HG02798 (cell line): ENCODE data around the gene GLDC.

Experiments used
- ATAC-seq: cut with Tn5 transposase; IDR thresholded peaks from one replicate; pipeline ENCODE4 v1.9.1; 2021; ENCODE audit warnings: mild to moderate bottlenecking; ENCODE audit not compliant: unreplicated experiment, poor library complexity

The GLDC gene

GRCh38 chr9:6535594-6535993, 109.9 kb downstream of the GLDC start:
- no peak for ATAC-seq

DNA sequence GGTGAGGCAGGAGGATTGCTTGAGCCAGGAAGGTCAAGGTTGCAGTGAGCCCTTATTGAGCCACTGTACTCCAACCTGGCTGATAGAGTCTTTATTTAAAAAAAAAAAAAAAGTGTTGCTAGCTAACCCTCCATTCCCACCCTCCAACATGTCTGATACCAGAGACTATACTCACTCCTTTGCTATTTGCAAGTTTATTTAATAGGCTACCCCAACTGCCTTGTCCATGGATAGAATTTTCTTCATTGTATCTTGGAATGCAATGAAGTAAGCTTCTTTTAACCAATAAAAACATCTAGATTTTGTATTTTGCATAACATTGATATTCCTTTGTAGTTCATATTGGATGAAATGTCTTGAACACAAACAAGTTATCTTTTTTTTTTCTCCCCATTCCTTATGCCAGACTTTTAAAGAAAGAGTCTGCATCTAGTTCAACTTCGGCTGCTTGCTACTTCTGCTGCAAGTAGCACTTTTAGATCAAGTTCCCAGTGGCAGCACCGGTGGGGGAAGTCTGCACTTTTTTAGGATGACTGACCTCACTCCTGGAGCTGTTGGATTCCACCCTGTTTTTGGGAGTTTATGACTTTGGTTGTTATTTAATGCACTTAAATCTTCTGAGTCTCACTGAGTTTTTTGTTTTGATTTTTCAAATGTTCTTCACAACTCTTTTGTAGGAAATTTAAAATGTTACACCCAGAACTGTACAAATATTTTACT, 120.0 kb downstream of the GLDC start:
- no peak for ATAC-seq

DNA sequence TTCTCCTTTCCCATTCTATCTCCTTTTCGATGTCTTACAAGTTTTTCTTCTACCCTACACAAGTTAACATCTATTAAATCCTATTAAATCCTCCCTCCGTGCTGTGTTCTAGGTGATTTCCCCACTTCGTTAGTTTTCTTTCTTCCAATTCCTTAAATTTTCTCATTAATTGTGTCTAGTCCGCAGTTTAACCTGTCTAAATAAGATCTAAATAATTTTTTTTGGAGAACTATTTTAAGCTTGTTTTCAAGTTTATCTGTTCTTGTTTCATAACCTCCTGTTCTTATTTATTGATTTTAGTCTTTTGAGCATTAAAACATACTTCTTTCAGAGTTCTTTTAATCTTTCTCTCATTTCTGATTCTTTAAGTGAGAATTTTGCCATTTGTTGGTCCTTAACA, 123.3 kb downstream of the GLDC start:
- no peak for ATAC-seq

DNA sequence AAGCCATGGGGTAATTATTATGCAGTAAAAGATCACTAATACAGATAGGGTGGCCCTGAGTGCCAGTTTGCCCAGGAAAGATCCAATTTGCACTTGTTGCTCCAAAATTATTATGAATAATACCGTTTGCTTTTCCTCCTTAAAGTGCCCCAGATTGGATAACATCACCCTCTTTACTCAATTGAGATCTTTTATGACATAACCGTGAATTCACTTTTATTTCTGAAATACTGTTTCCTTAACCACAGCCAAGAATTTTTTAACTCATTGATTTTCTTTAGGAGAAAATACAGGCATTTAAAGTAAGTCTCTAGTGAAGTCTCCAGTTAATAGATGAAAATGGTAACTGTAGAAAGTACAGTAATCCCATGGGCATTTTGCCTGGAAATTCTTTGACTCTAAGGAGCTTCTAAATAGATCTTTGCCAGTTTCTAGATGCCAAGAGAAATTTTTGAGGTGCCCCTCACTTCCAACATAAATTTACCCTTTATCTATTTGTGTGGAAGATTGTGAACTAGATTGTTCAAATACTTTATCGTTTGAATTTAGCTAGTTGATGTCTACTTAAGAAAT, 133.4 kb downstream of the GLDC start:
- no peak for ATAC-seq

GRCh38 chr9:6506571-6506970, 139.0 kb downstream of the GLDC start:
- no peak for ATAC-seq

DNA sequence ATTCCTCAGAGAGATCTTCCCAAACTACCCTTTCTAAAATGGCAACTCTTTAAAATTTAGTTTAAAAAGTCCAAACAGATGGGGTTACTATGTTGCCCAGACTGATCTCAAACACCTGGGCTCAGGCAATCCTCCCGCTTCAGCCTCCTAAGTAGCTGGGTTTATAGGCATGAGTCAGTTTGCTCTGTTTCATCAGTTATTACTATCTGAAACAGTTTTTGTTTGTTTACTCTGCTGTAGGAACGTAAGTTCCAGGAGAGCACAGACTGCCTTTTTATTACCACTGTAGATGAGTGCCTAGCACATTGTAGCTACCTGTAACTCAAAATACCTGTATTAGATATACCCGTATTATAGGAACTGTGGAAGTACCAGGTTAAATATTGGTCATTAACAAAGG, 143.1 kb downstream of the GLDC start:
- no peak for ATAC-seq

- ATAC-seq: no peak
Observed at GRCh38 chr9:6501526-6502210, 143.9 kb downstream of the GLDC start.

DNA sequence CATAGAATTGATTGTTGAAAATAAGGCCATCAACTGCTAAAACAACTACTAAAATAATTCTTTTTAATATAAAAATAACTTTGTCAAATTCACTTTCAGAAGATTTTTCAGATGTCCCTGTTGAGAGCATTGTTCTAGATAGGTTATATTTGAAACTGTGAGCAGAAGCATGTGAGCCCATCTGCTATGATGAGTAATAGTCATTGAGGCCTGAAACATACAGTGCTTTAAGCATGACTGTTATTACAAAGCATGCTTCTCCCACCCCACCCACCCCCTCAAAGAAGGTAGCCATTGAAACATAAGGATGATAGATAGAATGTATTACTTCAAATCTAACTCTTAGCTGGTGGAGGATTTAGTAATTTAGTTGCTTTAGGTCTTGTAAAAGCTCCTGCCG, 146.5 kb downstream of the GLDC start:
- ATAC-seq: no peak

DNA sequence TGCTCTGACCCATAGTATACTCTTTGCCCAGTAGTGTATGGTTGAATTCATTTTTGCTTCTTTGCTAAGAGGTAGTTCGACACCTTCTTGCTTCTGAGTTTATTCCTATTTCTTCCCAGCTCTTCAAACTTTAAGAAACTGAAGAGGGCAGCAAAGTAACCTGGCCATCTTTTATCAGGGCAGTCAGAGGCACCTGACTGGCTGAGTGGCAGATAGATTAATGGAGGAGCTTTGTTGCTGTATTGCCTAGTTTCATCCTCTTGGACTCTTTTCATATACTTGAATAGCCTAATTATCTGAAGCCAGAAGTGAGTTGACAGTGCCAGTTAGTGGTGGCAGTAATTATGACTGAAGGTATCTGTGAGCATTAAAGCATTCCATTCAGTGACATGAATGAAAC, 150.1 kb downstream of the GLDC start:
- no peak for ATAC-seq

DNA sequence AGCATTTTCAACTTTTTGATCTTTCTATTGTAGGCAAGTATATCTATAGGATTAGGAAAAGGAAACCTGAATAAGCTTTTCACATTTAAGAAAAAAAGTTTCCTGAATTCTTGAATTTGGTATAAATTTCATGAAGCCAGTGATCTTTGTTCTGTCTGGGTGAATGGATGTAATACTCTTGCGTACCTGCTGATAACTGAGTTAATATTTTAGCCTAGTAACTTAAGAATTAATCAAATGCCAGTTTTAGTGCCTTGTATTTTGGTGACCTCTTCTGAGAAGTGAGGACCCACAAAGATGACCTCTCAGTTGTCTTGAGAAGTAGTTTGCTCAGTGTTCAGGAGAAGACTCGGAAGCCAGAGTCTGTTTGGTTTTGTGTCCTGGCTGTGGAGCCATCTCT, 154.7 kb downstream of the GLDC start:
- ATAC-seq: no peak

DNA sequence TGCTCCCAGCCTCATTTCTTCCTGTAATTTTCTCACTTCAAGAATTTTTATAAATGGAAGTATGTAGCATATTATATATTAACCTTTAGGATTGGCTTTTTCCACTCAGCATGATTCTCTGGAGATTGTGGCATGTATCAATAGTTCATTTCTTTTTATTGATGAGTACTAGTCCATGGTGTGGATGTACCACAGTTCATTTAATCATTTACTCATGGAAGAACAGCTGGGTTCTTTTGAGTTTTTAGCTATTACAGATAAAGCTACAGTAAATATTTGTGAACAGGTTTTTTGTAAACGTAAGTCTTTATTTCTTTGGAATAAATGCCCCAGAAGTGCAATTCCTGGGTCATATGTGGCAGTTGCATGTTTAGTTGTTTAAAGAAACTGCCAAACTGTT, 156.4 kb downstream of the GLDC start:
- no peak for ATAC-seq

DNA sequence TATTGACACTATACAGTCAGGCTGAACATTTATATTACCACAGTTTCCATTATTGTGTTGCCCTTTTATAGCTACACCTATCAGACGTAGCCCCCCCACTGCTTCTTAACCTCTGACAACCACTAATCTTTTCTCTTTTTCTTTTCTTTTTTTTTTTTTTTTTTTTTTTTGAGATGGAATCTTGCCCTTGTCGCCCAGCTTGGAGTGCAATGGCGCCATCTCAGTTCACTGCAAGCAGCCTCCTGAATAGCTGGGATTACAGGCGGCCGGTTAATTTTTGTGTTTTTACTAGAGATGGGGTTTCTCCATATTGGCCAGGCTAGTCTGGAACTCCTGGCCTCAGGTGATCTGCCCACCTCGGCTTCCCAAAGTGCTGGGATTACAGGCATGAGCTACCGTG, 157.1 kb downstream of the GLDC start:
- ATAC-seq: no peak

GRCh38 chr9:6484210-6484609, 161.3 kb downstream of the GLDC start:
- ATAC-seq: no peak
